GM12892 (cell line): ENCODE measurements around the gene ZZZ3.

Experiments used
- POLR2A ChIP-seq: IDR thresholded peaks from 2 replicates; pipeline ENCODE4 v1.6.1; 2011; ENCODE audit warnings: low read depth, low read length, control low read depth
- POLR2AphosphoS5 ChIP-seq: IDR thresholded peaks from 2 replicates; pipeline ENCODE4 v1.6.1; 2011; ENCODE audit warnings: low read depth, low read length, control low read depth

GRCh38 chr1:77682460-77683159 lies at the start of gene ZZZ3:
- TF ChIP-seq POLR2A (peak; percentile 81), POLR2AphosphoS5 (peak; percentile 54)
